ENCODE measurements around the gene TRAPPC1.
A peak's percentile ranks its signal among the peaks of the same experiment; 100 is the strongest.

GRCh38 chr17:7956228-7956965 lies 24.7 kb upstream of the TRAPPC1 start:
- no peak for TF ChIP-seq CHD2 (IDR thresholded peaks at IDR 0.05; ENCODE audit: low read length, partially characterized antibody)
- peak; percentile 70 for TF ChIP-seq NFIC (IDR thresholded peaks at IDR 0.05; ENCODE audit: borderline replicate concordance)
- no peak for TF ChIP-seq CTCF (IDR thresholded peaks at IDR 0.05)
- no peak for TF ChIP-seq MAX (IDR thresholded peaks at IDR 0.05; ENCODE audit: low read depth)
- no peak for TF ChIP-seq IRF3 (IDR thresholded peaks at IDR 0.05; ENCODE audit: low read depth, low read length)
- no peak for TF ChIP-seq EP300 (IDR thresholded peaks at IDR 0.05; ENCODE audit: borderline replicate concordance in 1 of 2, low read depth in 1 of 2, low read length in 1 of 2)
